A673 (cell line): ENCODE results near the gene PLD1.

Experiments used
- EZH2 ChIP-seq: fragments of 200-600 bp; sonication (generic); IDR thresholded peaks from 2 replicates; pipeline ENCODE4 v1.6.1; 2017; ENCODE audit warnings: borderline replicate concordance, low read depth, mild to moderate bottlenecking, mixed read lengths, antibody characterized with exemption, low read length; ENCODE audit not compliant: poor library complexity, severe bottlenecking
- TF ChIP-seq, protein P1 (sequence below): fragments of 300-800, 200-600 bp; sonication (generic); conservative IDR thresholded peaks from 2 replicates; pipeline ENCODE4 v1.5.1; 2017; ENCODE audit warnings: low read depth, mild to moderate bottlenecking, antibody characterized with exemption, low read length, moderate library complexity, mixed read lengths

DNA sequence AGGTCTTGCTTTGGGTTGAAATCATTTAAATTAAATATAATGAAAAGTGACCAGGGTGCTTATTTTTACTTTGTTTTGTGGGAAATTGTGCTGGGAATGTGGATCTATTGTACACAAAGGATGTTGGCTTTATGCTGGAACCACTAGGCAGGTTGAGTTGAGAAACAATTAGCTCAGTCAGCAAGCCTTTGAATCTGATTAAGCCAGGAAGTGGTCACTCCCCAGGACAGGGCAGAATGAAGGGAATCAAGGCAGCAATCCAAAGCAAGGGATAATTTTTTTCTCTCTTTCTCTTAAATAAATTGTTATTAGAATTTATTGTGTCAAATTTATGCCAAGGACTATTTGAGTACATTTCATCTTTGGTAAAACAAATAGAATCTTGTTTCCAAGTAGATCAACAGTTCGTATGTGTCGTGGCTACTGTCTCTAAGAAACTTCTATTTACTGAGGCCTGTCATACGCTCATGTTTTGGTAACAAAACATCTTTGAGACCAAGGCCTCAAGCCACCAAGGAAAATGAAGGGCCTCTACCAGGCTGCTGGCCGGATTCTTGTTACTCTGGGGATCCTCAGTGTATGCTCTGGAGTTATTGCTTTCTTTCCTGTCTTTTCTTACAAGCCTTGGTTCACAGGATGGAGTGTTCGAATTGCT, 32.7 kb upstream of the PLD1 start, which contains the start of gene TMEM212:
- TF ChIP-seq, protein P1, sequence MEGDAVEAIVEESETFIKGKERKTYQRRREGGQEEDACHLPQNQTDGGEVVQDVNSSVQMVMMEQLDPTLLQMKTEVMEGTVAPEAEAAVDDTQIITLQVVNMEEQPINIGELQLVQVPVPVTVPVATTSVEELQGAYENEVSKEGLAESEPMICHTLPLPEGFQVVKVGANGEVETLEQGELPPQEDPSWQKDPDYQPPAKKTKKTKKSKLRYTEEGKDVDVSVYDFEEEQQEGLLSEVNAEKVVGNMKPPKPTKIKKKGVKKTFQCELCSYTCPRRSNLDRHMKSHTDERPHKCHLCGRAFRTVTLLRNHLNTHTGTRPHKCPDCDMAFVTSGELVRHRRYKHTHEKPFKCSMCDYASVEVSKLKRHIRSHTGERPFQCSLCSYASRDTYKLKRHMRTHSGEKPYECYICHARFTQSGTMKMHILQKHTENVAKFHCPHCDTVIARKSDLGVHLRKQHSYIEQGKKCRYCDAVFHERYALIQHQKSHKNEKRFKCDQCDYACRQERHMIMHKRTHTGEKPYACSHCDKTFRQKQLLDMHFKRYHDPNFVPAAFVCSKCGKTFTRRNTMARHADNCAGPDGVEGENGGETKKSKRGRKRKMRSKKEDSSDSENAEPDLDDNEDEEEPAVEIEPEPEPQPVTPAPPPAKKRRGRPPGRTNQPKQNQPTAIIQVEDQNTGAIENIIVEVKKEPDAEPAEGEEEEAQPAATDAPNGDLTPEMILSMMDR: no peak
- no peak for TF ChIP-seq EZH2
